ENCODE results near the gene C5orf24. TPM values are rescaled to one million over a fixed set of nuclear protein-coding genes. Genes with fewer than 3 reads are reported as not detected.

C5orf24 gene
- total and polyA plus RNA-seq, 2 donors (not counting 1 experiment from before 2014, with no cell fraction given), result 13.0 to 38.2 TPM

DNA sequence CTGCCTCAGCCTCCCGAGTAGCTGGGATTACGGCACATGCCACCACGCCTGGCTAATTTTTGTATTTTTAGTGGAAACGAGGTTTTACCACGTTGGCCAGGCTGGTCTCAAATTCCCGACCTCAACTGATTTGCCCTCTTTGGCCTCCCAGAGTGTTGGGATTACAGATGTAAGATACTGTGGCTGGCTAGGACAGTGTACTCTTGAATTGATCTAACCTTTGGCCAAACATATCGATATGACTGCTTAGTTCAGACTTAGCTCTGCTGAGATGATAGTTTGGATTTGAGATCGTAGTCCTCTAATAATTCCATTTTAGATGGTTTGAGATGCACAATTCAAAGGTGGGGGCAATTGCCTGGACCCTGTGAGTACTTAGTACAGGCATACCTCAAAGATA lies 43.6 kb downstream of the C5orf24 start:
- H3K27ac Mint-ChIP-seq, result no peak overlapping the region

DNA sequence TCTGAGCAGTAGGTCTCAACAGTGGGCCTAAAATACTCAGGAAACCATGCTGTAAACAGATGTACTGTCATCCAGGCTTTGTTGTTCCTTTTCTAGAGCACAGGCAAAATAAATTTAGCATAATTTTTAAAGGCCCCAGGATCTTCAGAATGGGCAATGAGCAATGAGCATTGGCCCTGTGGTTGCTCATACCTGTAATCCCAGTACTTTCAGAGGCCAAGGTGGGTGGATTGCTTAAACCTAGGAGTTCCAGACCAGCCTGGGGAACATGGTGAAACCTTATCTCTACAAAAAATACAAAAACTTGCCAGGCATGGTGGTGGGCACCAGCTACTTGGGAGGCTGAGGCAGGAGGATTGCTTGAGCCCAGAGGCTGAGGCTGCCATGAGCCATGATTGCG lies 45.7 kb downstream of the C5orf24 start:
- H3K9me3 ChIP-seq (ENCODE audit: control extremely low read depth in 1 of 3, control insufficient read depth in 2 of 3, insufficient read depth in 1 of 3, low read length in 2 of 3), result no peaks in the 10 kb centered on the region
- no peak for TF ChIP-seq CTCF (IDR thresholded peaks at IDR 0.05)
- no peak for TF ChIP-seq EZH2 (IDR thresholded peaks at IDR 0.05; ENCODE audit: borderline replicate concordance, insufficient read depth, low read depth, low read length, poor library complexity, severe bottlenecking)

More for the DNA sequence above, 43.6 kb downstream of the C5orf24 start:
- DNase-seq (no peak), ATAC-seq (ENCODE audit: low read depth) (no peak)
- Histone ChIP-seq H3K36me3 (replicated peaks in 1 of 2; ENCODE audit: control extremely low read depth in 1 of 2, control insufficient read depth in 1 of 2, extremely low read depth in 1 of 2, insufficient read depth in 2 of 2, low read length in 1 of 2) (peaks cover 4 to 48% of the 10 kb centered on the region in 2 experiments), H3K9me3 (ENCODE audit: control extremely low read depth in 1 of 3, control insufficient read depth in 2 of 3, insufficient read depth in 1 of 3, low read length in 2 of 3) (no peaks in the 10 kb centered on the region), H2AFZ (ENCODE audit: insufficient read depth, low read depth, low read length, poor library complexity, severe bottlenecking) (no peak overlapping the region), H4K20me1 (ENCODE audit: control insufficient read depth, insufficient read depth, low read length, poor library complexity, severe bottlenecking) (peaks cover 19% of the 10 kb centered on the region), H3K4me1 (ENCODE audit: control insufficient read depth in 2 of 2, insufficient read depth in 2 of 2, low read length in 2 of 2) (no peaks in the 10 kb centered on the region), H3K9ac (ENCODE audit: low read length) (no peak overlapping the region), H3K4me3 (ENCODE audit: control extremely low read depth in 1 of 5, extremely low read depth in 1 of 5, insufficient read depth in 1 of 5, low read depth in 2 of 5, low read length in 4 of 5) (no peak overlapping the region), H3K79me2 (ENCODE audit: control insufficient read depth, insufficient read depth, low read length) (peaks cover 37% of the 10 kb centered on the region), H3K4me2 (replicated peaks; ENCODE audit: low read depth, low read length, poor library complexity, severe bottlenecking) (no peak overlapping the region), H3K27ac (ENCODE audit: low read length in 2 of 2) (no peak overlapping the region), H3K27me3 (replicated peaks in 1 of 4; ENCODE audit: control extremely low read depth in 1 of 4, control insufficient read depth in 3 of 4, insufficient read depth in 4 of 4, low read length in 3 of 4) (no peaks in the 10 kb centered on the region)
- Mint-ChIP-seq H3K4me3 (no peak overlapping the region), H3K9me3 (ENCODE audit: insufficient read depth) (no peaks in the 10 kb centered on the region), H3K4me1 (peaks cover 22% of the 10 kb centered on the region), H3K27me3 (no peaks in the 10 kb centered on the region)
- 98% methylated on average over 7 of the region's 8 CpGs for WGBS (ENCODE audit: insufficient coverage)
- TF ChIP-seq EZH2 (IDR thresholded peaks at IDR 0.05; ENCODE audit: borderline replicate concordance, insufficient read depth, low read depth, low read length, poor library complexity, severe bottlenecking) (no peak), CTCF (IDR thresholded peaks at IDR 0.05) (no peak)
- POLR2A ChIA-PET, result no interaction called here
- CTCF ChIA-PET, result no interaction called here
- intact Hi-C loops (cut with micrococcal nuclease), result no loop called here

More for the DNA sequence above, 45.7 kb downstream of the C5orf24 start:
- Histone ChIP-seq H3K79me2 (ENCODE audit: control insufficient read depth, insufficient read depth, low read length) (peaks cover 24% of the 10 kb centered on the region), H3K9ac (ENCODE audit: low read length) (no peak overlapping the region), H3K4me1 (ENCODE audit: control insufficient read depth in 2 of 2, insufficient read depth in 2 of 2, low read length in 2 of 2) (no peaks in the 10 kb centered on the region), H3K27me3 (replicated peaks in 1 of 4; ENCODE audit: control extremely low read depth in 1 of 4, control insufficient read depth in 3 of 4, insufficient read depth in 4 of 4, low read length in 3 of 4) (no peaks in the 10 kb centered on the region), H3K36me3 (replicated peaks in 1 of 2; ENCODE audit: control extremely low read depth in 1 of 2, control insufficient read depth in 1 of 2, extremely low read depth in 1 of 2, insufficient read depth in 2 of 2, low read length in 1 of 2) (peaks cover 6 to 53% of the 10 kb centered on the region in 2 experiments), H4K20me1 (ENCODE audit: control insufficient read depth, insufficient read depth, low read length, poor library complexity, severe bottlenecking) (peaks cover 5% of the 10 kb centered on the region), H3K4me3 (ENCODE audit: control extremely low read depth in 1 of 5, extremely low read depth in 1 of 5, insufficient read depth in 1 of 5, low read depth in 2 of 5, low read length in 4 of 5) (no peak overlapping the region), H3K4me2 (replicated peaks; ENCODE audit: low read depth, low read length, poor library complexity, severe bottlenecking) (no peak overlapping the region), H3K27ac (ENCODE audit: low read length in 2 of 2) (no peak overlapping the region), H2AFZ (ENCODE audit: insufficient read depth, low read depth, low read length, poor library complexity, severe bottlenecking) (no peak overlapping the region)
- CTCF ChIA-PET, result interaction anchor here (0.7 to 0.8 kb wide), 2 partner anchors 10 to 305 kb away, joined by 3 to 5 read pairs; no protein-coding TSS in a partner anchor
- intact Hi-C loops (cut with micrococcal nuclease), result no loop called here
- ATAC-seq (ENCODE audit: low read depth), result no peak
- Mint-ChIP-seq H3K27ac (no peak overlapping the region), H3K4me1 (peaks cover 21% of the 10 kb centered on the region), H3K9me3 (ENCODE audit: insufficient read depth) (no peaks in the 10 kb centered on the region), H3K27me3 (no peaks in the 10 kb centered on the region), H3K4me3 (no peak overlapping the region)
- POLR2A ChIA-PET, result no interaction called here
- no CpG with 5 or more reads among the region's 1 CpG for WGBS (ENCODE audit: insufficient coverage)
- DNase-seq, result no peak
